ENCODE data around the gene PPP2R3C.

GRCh38 chr14:35043046-35043445 is 78.7 kb downstream of the PPP2R3C start:
- no peak for TF ChIP-seq GATA2 (IDR thresholded peaks at IDR 0.05; ENCODE audit: low read depth, low read length)
- TF ChIP-seq GATA3 (IDR thresholded peaks at IDR 0.05; ENCODE audit: low read depth, low read length): no peak
